M059J (cell line): ENCODE measurements around the gene RMC1. TPM values are rescaled to one million over a fixed set of nuclear protein-coding genes. Genes with fewer than 3 reads are reported as not detected.
"Not testable (repeated sequence)": the region's sequence is repeated elsewhere in the genome, so short reads cannot be mapped to it uniquely, and the experiment has no call there.

Source experiments
- DNase-seq: peaks from one replicate; pipeline ENCODE4 v3.0.0-alpha.2; 2012; ENCODE audit warnings: low read depth
- total RNA-seq: library from RNA; depleted of rRNA; stranded (reverse); fragments of >200 nt; shearing (Covaris generic); gene quantifications from 2 replicates; pipeline ENCODE4 v1.2.3, GENCODE V29; 2014

Gene RMC1
- total RNA-seq, 1 experiment from 2014 or later: 44.7 TPM

DNA sequence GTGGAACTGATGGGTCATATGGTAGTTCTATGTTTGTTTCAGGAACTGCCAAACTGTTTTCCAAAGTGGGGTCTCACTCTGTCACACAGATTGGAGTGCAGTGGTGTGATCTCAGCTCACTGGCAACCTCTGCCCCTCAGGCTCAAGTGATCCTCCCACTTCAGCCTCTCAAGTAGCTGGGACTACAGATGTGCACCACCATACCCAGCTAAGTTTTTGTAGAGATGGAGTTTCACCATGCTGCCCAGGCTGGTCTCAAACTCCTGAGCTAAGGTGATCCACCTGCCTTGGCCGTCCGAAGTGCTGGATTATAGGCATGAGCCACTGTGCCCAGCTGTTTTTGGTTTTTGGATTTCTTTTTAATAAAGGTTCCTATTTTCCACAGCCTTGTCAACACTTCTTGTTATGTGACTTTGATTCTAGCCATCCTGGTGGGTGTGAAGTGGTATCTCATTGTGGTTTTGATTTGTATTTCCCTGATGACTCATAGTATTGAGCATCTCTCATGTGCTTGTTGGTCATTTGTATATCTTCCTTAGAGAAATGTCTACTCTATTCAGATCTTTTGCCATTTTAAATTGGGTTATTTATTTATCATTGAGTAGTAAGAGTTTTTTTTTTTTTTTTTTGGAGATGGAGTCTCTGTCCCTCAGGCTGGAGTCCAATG, 60.2 kb downstream of the RMC1 start:
- peak; percentile 70 for DNase-seq

DNA sequence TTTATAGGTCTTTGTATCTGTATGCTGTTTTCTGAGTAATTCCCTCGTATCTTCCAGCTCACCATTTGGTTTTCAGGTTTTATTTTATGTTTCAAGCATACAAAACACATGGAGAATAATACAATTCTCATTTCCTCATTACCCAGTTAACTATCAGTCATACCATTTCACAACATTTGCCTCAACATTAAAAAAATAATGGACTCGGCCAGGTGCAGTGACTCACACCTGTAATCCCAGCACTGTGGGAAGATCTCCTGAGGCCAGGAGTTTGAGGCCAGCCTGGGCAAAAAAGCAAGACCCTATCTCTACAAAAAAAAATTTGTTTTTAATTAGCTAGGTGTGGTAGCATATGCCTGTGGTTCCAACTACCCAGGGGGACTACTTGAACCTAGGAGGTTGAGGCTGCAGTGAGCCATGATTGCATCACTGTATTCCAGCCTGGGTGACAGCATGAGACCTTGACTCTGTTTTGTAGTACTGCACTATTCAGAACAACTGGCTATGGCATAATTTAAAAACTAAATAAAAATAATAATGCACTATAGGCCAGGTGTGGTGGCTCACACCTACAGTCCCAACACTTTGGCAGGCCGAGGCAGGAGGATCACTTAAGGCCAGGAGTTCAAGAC, 62.7 kb downstream of the RMC1 start:
- peak; percentile 15 for DNase-seq

DNA sequence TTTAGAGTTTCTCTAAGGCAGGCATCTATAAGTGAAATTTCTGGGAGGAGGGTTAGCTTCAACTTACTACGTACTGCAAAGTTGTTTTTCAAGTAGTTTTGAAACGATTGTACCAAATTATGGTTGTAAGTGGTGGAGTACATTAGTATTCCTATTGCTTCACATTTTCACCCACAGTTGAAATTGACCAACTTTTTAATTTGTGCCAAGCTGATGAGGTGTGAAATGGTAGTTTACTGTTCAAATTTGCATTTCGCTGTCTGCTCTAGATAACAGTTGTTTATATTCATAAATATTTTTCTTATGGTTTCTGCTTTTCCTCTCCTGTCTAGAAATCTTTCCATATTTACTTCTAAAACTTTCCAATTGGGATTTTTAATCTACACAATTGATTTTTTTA, 64.4 kb downstream of the RMC1 start:
- DNase-seq: no peak

GRCh38 chr18:23568281-23569138, 65.2 kb downstream of the RMC1 start:
- DNase-seq: no peak

DNA sequence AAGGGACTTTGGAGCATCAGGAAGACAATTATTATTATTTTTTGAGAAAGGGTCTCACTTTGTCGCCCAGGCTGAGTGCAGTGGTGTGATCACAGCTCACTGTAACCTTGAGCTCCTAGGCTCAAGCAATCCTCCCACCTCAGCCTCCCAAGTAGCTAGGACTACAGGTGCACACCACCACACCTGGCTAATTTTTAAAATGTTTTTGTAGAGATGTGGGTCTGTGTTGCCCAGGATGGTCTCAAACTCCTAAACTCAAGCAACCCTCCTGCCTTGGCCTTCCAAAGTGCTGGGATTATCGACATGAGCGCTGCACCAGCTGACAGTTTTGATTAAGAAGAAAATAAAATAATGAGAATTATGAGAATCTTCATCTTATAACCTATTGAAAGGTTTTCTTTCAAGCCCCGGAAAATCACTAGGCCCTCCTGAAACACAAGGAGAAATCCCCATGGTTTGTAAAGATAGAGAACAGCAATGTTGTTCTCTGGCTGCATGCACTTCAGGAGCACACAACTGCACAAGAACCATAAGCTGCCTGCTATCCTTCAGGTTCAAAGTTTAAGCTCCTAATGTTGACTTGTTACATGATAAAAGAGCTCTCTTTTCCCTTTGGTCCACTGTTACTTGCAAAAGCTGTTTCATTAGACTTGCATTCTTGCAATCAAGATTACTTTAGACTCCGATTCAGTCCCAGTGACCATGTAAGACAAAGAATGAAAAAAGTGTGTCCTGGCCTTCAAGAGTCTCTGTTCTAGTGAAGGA, 66.2 kb downstream of the RMC1 start:
- no peak for DNase-seq

GRCh38 chr18:23570912-23571504, 67.7 kb downstream of the RMC1 start:
- DNase-seq: no peak

GRCh38 chr18:23572012-23572411, 68.7 kb downstream of the RMC1 start:
- no peak for DNase-seq

GRCh38 chr18:23572570-23572969, 69.3 kb downstream of the RMC1 start:
- no peak for DNase-seq

DNA sequence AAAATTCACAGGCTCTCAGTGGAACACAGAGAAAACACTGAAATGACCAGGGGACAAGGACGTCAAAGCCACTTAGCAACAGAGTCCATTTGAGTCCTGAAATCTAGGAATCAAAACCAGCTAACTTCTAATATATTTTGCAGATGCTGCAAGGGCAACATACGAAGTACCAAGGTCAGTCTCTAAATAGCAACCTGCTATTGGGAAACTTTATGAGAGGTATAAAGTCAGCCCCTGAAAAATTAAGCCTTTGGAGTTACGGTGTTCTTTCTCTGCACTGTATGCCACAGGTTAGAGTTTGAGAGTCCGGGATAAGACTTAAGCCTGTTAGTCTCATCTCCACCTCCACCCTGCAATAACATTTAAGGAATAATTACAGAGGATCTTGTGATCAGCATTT, 69.7 kb downstream of the RMC1 start:
- no peak for DNase-seq

GRCh38 chr18:23573626-23574431, 70.5 kb downstream of the RMC1 start:
- peak; percentile 92 for DNase-seq

DNA sequence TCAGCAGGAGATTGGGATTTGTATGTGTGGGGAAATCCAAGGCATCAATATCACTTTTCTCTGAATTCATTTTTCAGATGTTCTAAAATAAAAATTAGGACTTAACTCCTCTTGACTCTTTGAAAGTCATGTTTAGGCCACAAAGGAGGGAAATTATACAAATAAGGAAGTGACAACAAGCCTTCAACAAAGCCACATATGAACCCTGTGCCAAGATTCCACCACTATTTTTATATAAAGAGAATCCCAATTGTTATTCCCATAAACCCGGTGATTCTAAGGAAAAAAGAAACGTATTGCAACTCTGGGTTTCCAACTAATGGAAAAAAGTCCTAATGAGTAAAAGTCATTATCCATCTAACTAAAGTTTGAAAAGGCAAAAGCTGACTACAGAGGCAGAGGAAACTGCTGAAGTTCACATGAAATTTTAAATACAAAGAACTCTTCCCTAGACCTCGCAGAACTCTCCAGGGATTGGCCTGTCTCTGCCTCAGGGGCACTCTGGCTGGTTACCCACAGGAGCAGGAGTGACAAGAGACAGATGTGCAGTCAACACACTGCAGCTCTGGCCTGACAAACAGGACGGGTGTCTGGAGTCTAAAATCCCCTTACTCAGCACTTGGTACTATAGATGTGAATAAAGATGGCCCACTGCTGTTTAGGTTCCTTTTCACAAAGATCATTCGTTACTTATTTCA, 71.4 kb downstream of the RMC1 start:
- no peak for DNase-seq

GRCh38 chr18:23575309-23575651, 72.0 kb downstream of the RMC1 start:
- no peak for DNase-seq

- DNase-seq: not testable (repeated sequence)
Observed at GRCh38 chr18:23577521-23577920, 74.2 kb downstream of the RMC1 start.

DNA sequence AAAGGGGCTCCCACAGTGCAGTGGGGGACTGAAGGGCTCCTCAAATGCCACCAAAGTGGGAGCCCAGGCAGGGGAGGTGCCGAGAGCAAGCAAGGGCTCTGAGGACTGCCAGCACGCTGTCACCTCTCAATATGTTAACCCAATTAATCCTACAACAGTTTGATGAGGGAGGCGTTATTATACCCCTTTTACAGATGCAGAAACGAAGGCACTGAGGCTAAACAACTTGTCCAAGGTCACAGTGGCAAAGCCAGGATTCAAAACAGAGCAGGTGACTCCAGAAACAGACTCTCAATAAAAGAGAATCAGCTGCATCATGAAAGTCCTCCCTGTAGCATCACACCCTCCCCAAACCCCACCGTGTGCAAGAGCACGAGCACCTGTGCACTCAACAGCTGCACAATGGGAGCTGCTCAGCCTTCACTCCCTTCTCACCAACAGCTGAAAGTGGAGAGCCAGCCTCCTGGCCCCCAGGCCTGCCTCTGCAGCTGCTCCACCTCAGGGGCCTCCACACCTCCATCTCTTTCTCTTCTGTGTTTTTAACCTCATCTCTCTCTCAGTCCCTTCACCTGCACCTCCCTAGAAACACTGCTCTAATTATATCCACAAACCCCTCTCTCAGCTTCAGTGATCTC, 74.9 kb downstream of the RMC1 start:
- DNase-seq: no peak

GRCh38 chr18:23578891-23579653, 75.8 kb downstream of the RMC1 start:
- no peak for DNase-seq

- DNase-seq: peak; percentile 97
Observed at GRCh38 chr18:23580677-23581367, 77.5 kb downstream of the RMC1 start.
